Posterior vena cava (tissue), 2 donors: ENCODE data around the gene PSME1. TPM values are rescaled to one million over a fixed set of nuclear protein-coding genes. Genes with fewer than 3 reads are reported as not detected.

Source experiments
- DNase-seq: peaks from one replicate; pipeline ENCODE4 v3.0.0-alpha.2; 2020; ENCODE audit warnings: low spot score
- intact Hi-C, 2 donors: fragments of 100-400 bp; cut with DNase I; formaldehyde crosslinking; loops; one replicate each; pipeline versions ENCODE4 v1.14.1 to v1.14.2; 2022 to 2023
- long read RNA-seq, 2 donors: library from polyadenylated mRNA; unstranded; transcript quantifications; one replicate each; pipeline ENCODE4 v2.0.0, GENCODE V29; 2020 to 2021
- total RNA-seq, 2 donors: library from RNA; stranded (reverse); fragmentation: NEBNext Ultra II Directional; extraction: Animal tissue kit (Norgen Biotek cat#: 25700); gene quantifications; one replicate each; pipeline ENCODE4 v1.2.1, GENCODE V29; 2021
- donor health status: DM: yes; HTN: yes; CAD: no.
- donor health status: DM: yes; HTN: yes; CAD: no.

PSME1 gene
- total RNA-seq, result 100 to 1,000 TPM; 114 to 119 TPM
- long read RNA-seq, donor 1, transcript PSME1-201 (11 exons, 1,006 nt), result major isoform, 28 of 38 reads
- long read RNA-seq, donor 1, partial matches to known transcripts, result 6 of 38 reads
- long read RNA-seq, donor 1, other reads (novel, unspliced or antisense), result 2 of 38 reads
- long read RNA-seq, donor 2, transcript PSME1-201 (11 exons, 1,006 nt), result major isoform, 193 of 224 reads
- long read RNA-seq, donor 2, transcript PSME1-210 (11 exons, 945 nt), result minor isoform, 6 of 224 reads
- long read RNA-seq, donor 2, partial matches to known transcripts, result 13 of 224 reads
- long read RNA-seq, donor 2, other reads (novel, unspliced or antisense), result 9 of 224 reads

GRCh38 chr14:24135834-24136683, at the start of gene PSME1:
PSME1 (plus strand) TSS chr14:24136194; CDS start chr14:24136263, 69 bp downstream.
- DNase-seq, result peak; percentile 98
- intact Hi-C loops, result no loop called here

GRCh38 chr14:24087004-24087403, 49.0 kb upstream of the PSME1 start:
- intact Hi-C loops, result no loop called here
- DNase-seq, result no peak

DNA sequence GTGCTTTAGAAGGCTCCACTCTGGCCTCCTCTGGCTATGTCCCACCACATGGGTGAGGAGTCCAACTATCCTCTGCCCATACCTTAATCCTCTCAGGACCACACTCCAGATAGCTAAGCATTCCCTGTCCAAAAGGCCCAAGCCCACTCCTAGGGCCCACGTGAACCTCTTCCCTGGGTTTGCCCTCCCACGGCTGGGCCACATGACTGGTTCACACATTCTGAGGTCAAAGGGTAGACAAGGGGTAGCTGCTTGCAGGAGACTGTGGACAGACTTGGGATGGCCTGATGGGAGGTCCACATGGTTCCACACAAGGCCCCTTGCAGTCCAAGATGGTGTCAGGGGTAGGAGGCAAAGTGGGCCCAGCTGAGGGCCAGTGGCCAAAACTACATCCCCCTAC, 47.9 kb upstream of the PSME1 start:
- intact Hi-C loops, result no loop called here
- no peak for DNase-seq

- intact Hi-C loops, result loop anchor here in 1 of 2 donors (2.0 kb wide), 1 partner anchor 29 kb away; no protein-coding TSS in a partner anchor
- DNase-seq, result no peak
Observed at GRCh38 chr14:24089890-24090289, 46.1 kb upstream of the PSME1 start.

DNA sequence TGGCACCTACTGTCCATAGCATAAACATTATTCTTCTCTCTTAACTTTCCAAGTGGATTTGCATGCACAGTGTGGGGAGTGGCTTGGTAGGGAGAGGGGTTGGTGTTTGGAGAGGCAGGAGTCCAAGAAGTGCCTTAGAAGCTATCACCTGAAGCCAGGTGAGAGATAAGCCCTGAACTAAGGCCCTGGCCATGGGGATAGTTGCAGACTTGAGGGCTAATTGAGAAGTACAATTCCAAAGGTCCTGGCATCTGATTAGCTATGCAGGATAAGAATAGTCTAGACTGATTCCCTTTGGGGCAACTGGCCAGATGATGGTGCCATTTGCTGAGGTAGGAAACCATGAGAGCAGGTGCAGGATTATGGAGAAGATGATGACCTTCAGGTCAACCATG, 43.9 kb upstream of the PSME1 start:
- intact Hi-C loops, result no loop called here
- no peak for DNase-seq

- no peak for DNase-seq
- intact Hi-C loops, result no loop called here
Observed at GRCh38 chr14:24092505-24093206, 43.3 kb upstream of the PSME1 start.

GRCh38 chr14:24093207-24093900, 42.6 kb upstream of the PSME1 start:
- intact Hi-C loops, result no loop called here
- DNase-seq, result no peak

- intact Hi-C loops, result no loop called here
- peak; percentile 98 for DNase-seq
Observed at GRCh38 chr14:24093901-24094840, 41.8 kb upstream of the PSME1 start, which contains the start of gene PCK2. PCK2 (plus strand) TSS chr14:24094311; CDS start chr14:24094406, 95 bp downstream.

- no peak for DNase-seq
- intact Hi-C loops, result no loop called here
Observed at GRCh38 chr14:24094841-24095270, 41.1 kb upstream of the PSME1 start.

GRCh38 chr14:24095271-24096068, 40.5 kb upstream of the PSME1 start:
- intact Hi-C loops, result no loop called here
- peak; percentile 90 for DNase-seq

DNA sequence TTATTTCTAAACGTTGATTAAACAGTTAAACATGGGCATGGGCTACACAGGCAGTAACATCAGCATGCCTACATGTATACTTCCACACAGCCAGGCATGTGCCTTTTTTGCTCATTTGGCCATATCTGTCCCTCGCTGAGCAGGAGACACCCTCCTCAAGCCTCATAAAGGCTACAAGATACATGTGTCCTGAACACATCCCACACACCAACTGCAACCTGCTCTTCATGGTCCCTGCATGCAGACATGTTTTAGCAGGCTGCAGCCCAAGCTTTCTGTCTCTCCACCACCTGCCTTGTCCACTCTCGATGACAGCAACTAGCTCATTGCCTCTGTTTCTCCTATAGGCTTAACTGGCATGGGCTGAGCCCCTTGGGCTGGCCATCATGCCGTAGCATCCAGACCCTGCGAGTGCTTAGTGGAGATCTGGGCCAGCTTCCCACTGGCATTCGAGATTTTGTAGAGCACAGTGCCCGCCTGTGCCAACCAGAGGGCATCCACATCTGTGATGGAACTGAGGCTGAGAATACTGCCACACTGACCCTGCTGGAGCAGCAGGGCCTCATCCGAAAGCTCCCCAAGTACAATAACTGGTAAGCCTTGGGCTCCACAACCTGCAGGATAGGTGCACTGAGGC, 39.3 kb upstream of the PSME1 start:
- DNase-seq, result no peak
- intact Hi-C loops, result no loop called here

GRCh38 chr14:24098229-24098926, 37.6 kb upstream of the PSME1 start:
- intact Hi-C loops, result no loop called here

DNA sequence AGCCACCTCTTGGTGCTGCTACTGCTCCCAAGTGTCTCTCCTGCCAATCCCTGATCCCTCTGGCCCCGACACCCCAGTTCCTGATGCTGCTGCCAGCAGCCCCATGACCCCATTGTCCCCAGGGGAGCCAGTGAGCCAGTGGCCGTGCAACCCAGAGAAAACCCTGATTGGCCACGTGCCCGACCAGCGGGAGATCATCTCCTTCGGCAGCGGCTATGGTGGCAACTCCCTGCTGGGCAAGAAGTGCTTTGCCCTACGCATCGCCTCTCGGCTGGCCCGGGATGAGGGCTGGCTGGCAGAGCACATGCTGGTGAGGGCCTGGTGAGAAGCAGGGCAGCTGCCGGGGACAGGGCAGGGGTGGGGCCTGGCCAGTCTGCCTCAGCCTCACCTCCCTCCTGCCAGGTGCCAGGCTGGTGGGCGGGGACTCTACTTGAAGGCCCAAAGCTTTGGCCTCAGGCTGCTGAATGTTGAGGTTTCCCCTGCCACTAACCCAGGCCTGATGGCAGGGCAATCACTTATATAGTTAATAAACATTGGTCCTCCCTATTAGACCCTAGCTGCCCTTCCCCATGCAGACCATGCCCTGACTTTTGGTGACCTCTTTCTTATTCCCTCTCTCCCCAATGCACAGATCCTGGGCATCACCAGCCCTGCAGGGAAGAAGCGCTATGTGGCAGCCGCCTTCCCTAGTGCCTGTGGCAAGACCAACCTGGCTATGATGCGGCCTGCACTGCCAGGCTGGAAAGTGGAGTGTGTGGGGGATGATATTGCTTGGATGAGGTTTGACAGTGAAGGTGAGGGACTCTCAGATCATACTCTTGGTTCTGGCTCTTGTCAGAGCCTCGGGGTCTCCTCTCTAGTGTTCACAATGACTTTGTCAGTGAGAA, 36.8 kb upstream of the PSME1 start:
- intact Hi-C loops, result no loop called here

More at GRCh38 chr14:24098229-24098926, 37.6 kb upstream of the PSME1 start:
- DNase-seq, result no peak

DNA sequence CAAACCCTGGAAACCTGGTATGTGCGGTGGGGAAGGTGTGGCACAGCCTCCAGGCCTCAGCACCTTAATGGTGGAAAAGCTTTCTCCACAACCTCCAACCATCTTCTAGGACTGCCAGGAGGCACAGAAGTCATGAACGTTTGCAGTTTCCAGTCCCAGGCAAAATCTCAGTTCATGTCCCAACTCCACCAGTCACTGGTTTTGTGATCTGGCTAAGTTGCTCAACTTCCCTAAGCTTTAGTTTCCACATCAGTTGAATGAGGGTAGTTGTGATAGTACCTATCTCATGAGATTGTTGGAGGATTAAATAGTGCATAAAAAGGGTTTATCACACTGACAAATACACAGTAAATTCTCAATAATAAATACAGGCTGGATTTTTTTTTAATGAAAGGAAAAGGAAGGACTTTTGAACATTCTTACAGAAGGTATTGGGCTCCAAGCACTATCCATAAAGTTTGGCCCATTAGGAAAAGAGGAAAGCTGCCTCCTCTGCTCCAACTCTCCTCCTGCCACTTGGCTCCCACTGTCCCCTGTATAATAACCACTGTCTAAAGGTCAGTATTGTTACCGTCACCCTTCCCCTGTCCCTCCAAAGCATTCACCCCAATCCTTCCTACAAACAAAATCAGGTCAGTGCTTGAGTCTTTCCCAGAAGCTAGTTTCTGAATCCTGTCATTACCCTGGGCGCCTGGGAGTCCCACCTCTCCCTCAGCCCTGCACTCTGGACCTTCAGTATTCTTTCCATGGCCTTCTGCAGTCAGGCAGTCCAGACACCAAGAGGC, 35.6 kb upstream of the PSME1 start:
- no peak for DNase-seq
- intact Hi-C loops, result no loop called here

More for the DNA sequence above, 36.8 kb upstream of the PSME1 start:
- no peak for DNase-seq
